SK-N-SH (cell line): ENCODE results near the gene MGAT4A. TPM values are rescaled to one million over a fixed set of nuclear protein-coding genes. Genes with fewer than 3 reads are reported as not detected.

Experiments
- CTCF ChIA-PET: fragments of 300-600, 350-600 bp; formaldehyde crosslinking; extraction: SDS; loops from one replicate; lab custom pipeline; 2021; lab: Yijun Ruan, JAX
- POLR2A ChIA-PET: fragments of 350-600 bp; sonication (Branson Sonifier 250); formaldehyde crosslinking; extraction: SDS; loops from one replicate; lab custom pipeline; 2020; ENCODE audit warnings: antibody characterized with exemption, inconsistent platforms; lab: Yijun Ruan, JAX
- DNase-seq: peaks from one replicate; pipeline ENCODE4 v3.0.0; 2012
- H2AFZ ChIP-seq: fragments of 200-600 bp; sonication (generic); 2 replicates; pipeline ENCODE4 v1.8.1; 2016; ENCODE audit warnings: antibody characterized with exemption, mild to moderate bottlenecking, low read depth
- H3F3A ChIP-seq: fragments of 200-600 bp; sonication (generic); replicated peaks from 2 replicates; pipeline ENCODE3; 2016; ENCODE audit warnings: antibody characterized with exemption, mild to moderate bottlenecking; ENCODE audit not compliant: insufficient read depth
- H3K27ac ChIP-seq, 2 experiments: fragments of 200-500 bp in 1 of 2; fragments of 200-600 bp in 1 of 2; sonication (Bioruptor generic) in 1 of 2; sonication (generic), shearing (Covaris generic) in 1 of 2; 2 replicates each; pipeline versions ENCODE4 v1.5.1 to v1.6.1; 2014 to 2016; ENCODE audit warnings: low read depth in 2 of 2, inconsistent platforms in 1 of 2, low read length in 1 of 2, mild to moderate bottlenecking in 1 of 2, mixed read lengths in 1 of 2
- H3K27me3 ChIP-seq: fragments of 200-600 bp; sonication (generic), shearing (Covaris generic); 2 replicates; pipeline ENCODE4 v1.6.1; 2016; ENCODE audit warnings: mixed run types; ENCODE audit not compliant: insufficient read depth
- H3K36me3 ChIP-seq, 2 experiments: fragments of 200-500 bp in 1 of 2; fragments of 200-600 bp in 1 of 2; sonication (Bioruptor generic) in 1 of 2; sonication (generic) in 1 of 2; replicated peaks in 1 of 2; 2 replicates each; pipeline versions ENCODE3 to v1.5.1; 2014 to 2016; ENCODE audit warnings: low read length in 1 of 2, mild to moderate bottlenecking in 1 of 2; ENCODE audit not compliant: insufficient read depth in 2 of 2, control insufficient read depth in 1 of 2
- H3K4me1 ChIP-seq, 2 experiments: fragments of 200-500 bp in 1 of 2; fragments of 200-600 bp in 1 of 2; sonication (Bioruptor generic) in 1 of 2; sonication (generic), shearing (Covaris generic) in 1 of 2; 2 replicates each; pipeline versions ENCODE4 v1.5.1 to v1.6.1; 2014 to 2016; ENCODE audit warnings: low read depth in 1 of 2, low read length in 1 of 2, mixed run types in 1 of 2; ENCODE audit not compliant: insufficient read depth in 2 of 2, control insufficient read depth in 1 of 2
- H3K4me2 ChIP-seq: fragments of 200-600 bp; sonication (generic), shearing (Covaris generic); 2 replicates; pipeline ENCODE4 v1.6.1; 2017; ENCODE audit warnings: mixed run types
- H3K4me3 ChIP-seq, 2 experiments: fragments of 200-500 bp in 1 of 2; fragments of 200-600 bp in 1 of 2; sonication (Bioruptor generic) in 1 of 2; sonication (generic), shearing (Covaris generic) in 1 of 2; 2 replicates each; pipeline versions ENCODE4 v1.5.1 to v1.8.1; 2014 to 2016; ENCODE audit warnings: low read depth in 2 of 2, inconsistent platforms in 1 of 2, low read length in 1 of 2, mild to moderate bottlenecking in 1 of 2, mixed read lengths in 1 of 2, moderate library complexity in 1 of 2
- H3K79me2 ChIP-seq: fragments of 200-600 bp; sonication (generic); 2 replicates; pipeline ENCODE4 v1.8.1; 2017; ENCODE audit warnings: mild to moderate bottlenecking; ENCODE audit not compliant: insufficient read depth
- H3K9ac ChIP-seq: fragments of 200-600 bp; sonication (generic); 2 replicates; pipeline ENCODE4 v1.6.1; 2017; ENCODE audit warnings: mixed run types
- H3K9me2 ChIP-seq: fragments of 200-600 bp; sonication (generic); 2 replicates; pipeline ENCODE4 v1.6.1; 2017; ENCODE audit warnings: mixed run types
- H3K9me3 ChIP-seq: fragments of 200-600 bp; sonication (generic); 2 replicates; pipeline ENCODE4 v1.6.1; 2017; ENCODE audit warnings: mixed run types, mild to moderate bottlenecking, moderate library complexity
- H4K20me1 ChIP-seq: fragments of 200-600 bp; sonication (generic); 2 replicates; pipeline ENCODE4 v1.6.1; 2017; ENCODE audit warnings: mild to moderate bottlenecking, mixed run types; ENCODE audit not compliant: insufficient read depth
- CHD2 ChIP-seq: fragments of 150-350 bp; IDR thresholded peaks from 2 replicates; pipeline ENCODE4 v1.6.1; 2018; ENCODE audit warnings: low read length; ENCODE audit not compliant: partially characterized antibody
- CTCF ChIP-seq: fragments of 200-600 bp; sonication (generic); IDR thresholded peaks from 2 replicates; pipeline ENCODE4 v1.6.1; 2017; ENCODE audit warnings: antibody characterized with exemption, mild to moderate bottlenecking, moderate library complexity
- ELF1 ChIP-seq: IDR thresholded peaks from 2 replicates; pipeline ENCODE4 v1.4.0; 2012
- EP300 ChIP-seq, 2 experiments: IDR thresholded peaks; 2 replicates each; pipeline versions ENCODE4 v1.4.0 to v1.6.1; 2012; ENCODE audit warnings: borderline replicate concordance in 1 of 2, low read depth in 1 of 2, low read length in 1 of 2
- FOSL2 ChIP-seq: IDR thresholded peaks from 2 replicates; pipeline ENCODE4 v1.4.0; 2012; ENCODE audit warnings: low read depth, mild to moderate bottlenecking, moderate library complexity, borderline replicate concordance
- IRF3 ChIP-seq: fragments of 150-350 bp; IDR thresholded peaks from 2 replicates; pipeline ENCODE4 v1.6.1; 2016; ENCODE audit warnings: mild to moderate bottlenecking, low read depth, low read length
- MAX ChIP-seq: IDR thresholded peaks from 2 replicates; pipeline ENCODE4 v1.4.0; 2012; ENCODE audit warnings: low read depth
- MEF2A ChIP-seq: IDR thresholded peaks from 2 replicates; pipeline ENCODE4 v1.4.0; 2012; ENCODE audit warnings: low read depth, borderline replicate concordance
- NRF1 ChIP-seq: IDR thresholded peaks from 2 replicates; pipeline ENCODE4 v1.6.1; 2012; ENCODE audit warnings: low read depth, mild to moderate bottlenecking, low read length
- RAD21 ChIP-seq: IDR thresholded peaks from 2 replicates; pipeline ENCODE4 v1.6.1; 2012; ENCODE audit warnings: mild to moderate bottlenecking, low read length
- RFX5 ChIP-seq: IDR thresholded peaks from 2 replicates; pipeline ENCODE4 v1.6.1; 2012; ENCODE audit warnings: mild to moderate bottlenecking, improper control_type of control experiment, low read length
- RXRA ChIP-seq: IDR thresholded peaks from 2 replicates; pipeline ENCODE4 v1.4.0; 2012; ENCODE audit warnings: low read depth, mild to moderate bottlenecking, borderline replicate concordance
- SIN3A ChIP-seq: IDR thresholded peaks from 2 replicates; pipeline ENCODE4 v1.6.1; 2012; ENCODE audit warnings: low read depth, mild to moderate bottlenecking, low read length, moderate library complexity, borderline replicate concordance
- TAF1 ChIP-seq: IDR thresholded peaks from 2 replicates; pipeline ENCODE4 v1.6.1; 2012; ENCODE audit warnings: low read depth, mild to moderate bottlenecking, low read length, moderate library complexity, borderline replicate concordance
- TCF12 ChIP-seq: IDR thresholded peaks from 2 replicates; pipeline ENCODE4 v1.4.0; 2012
- YY1 ChIP-seq: IDR thresholded peaks from 2 replicates; pipeline ENCODE4 v1.4.0; 2012; ENCODE audit warnings: low read depth, mild to moderate bottlenecking
- ZBTB33 ChIP-seq: IDR thresholded peaks from 2 replicates; pipeline ENCODE4 v1.4.0; 2012; ENCODE audit warnings: low read depth, borderline replicate concordance
- WGBS: methylation state at CpG from one replicate; pipeline ENCODE4 v1.1.6; 2017; ENCODE audit warnings: low lambda C conversion rate; 5-methylcytosine and 5-hydroxymethylcytosine counted together
- polyA plus RNA-seq, 3 experiments: library from polyadenylated mRNA; depleted of rRNA; stranded (reverse); fragments of >200 nt; gene quantifications; 2 replicates each; pipeline ENCODE4 v1.2.3, GENCODE V29; 2012

MGAT4A gene
- polyA plus RNA-seq, 1 of the 3 experiments (the other 2 are of a cell fraction), result 0.07 TPM

GRCh38 chr2:98572676-98573075 lies 158.3 kb downstream of the MGAT4A start:
- H3K27me3 ChIP-seq, result no peaks in the 10 kb centered on the region
- no peak overlapping the region for H3K27ac ChIP-seq
- no peaks in the 10 kb centered on the region for H3K79me2 ChIP-seq
- no peaks in the 10 kb centered on the region for H4K20me1 ChIP-seq
- H3K9me2 ChIP-seq, result no peaks in the 10 kb centered on the region
- no peak overlapping the region for H3K9ac ChIP-seq
- 96% methylated on average over 13 of the region's 15 CpGs for WGBS
- no peaks in the 10 kb centered on the region for H3K9me3 ChIP-seq
- DNase-seq, result no peak
- no peaks in the 10 kb centered on the region for H3F3A ChIP-seq
- no peak overlapping the region for H2AFZ ChIP-seq
- TF ChIP-seq ZBTB33 (no peak), RFX5 (no peak), RAD21 (no peak), IRF3 (no peak), NRF1 (no peak)
- no peak overlapping the region for H3K4me2 ChIP-seq
- POLR2A ChIA-PET, result no interaction called here
- no peak overlapping the region for H3K4me3 ChIP-seq
- H3K36me3 ChIP-seq, result peaks cover 0 to 33% of the 10 kb centered on the region in 2 experiments
- CTCF ChIA-PET, result interaction anchor here (0.7 kb wide), 1 partner anchor 15 kb away, joined by 3 read pairs; no protein-coding TSS in a partner anchor
- H3K4me1 ChIP-seq, result peaks cover 0 to 2% of the 10 kb centered on the region in 2 experiments; a peak in 1 of 4 replicates

GRCh38 chr2:98572211-98572610 lies 158.7 kb downstream of the MGAT4A start:
- WGBS, result 68% methylated on average over 4 of the region's 5 CpGs
- no peak for TF ChIP-seq MEF2A
- TF ChIP-seq ELF1, result no peak
- TF ChIP-seq TCF12, result no peak
- TF ChIP-seq RFX5, result no peak
- no peak for TF ChIP-seq CTCF
- TF ChIP-seq SIN3A, result no peak
- TF ChIP-seq IRF3, result no peak
- no peak for TF ChIP-seq TAF1
- no peak for TF ChIP-seq NRF1
- no peak for TF ChIP-seq RXRA
- TF ChIP-seq FOSL2, result no peak
- TF ChIP-seq MAX, result no peak
- no peak for TF ChIP-seq EP300 (IDR thresholded peaks at IDR 0.05; ENCODE audit: borderline replicate concordance in 1 of 2, low read depth in 1 of 2, low read length in 1 of 2)
- TF ChIP-seq CHD2, result no peak
- no peak for TF ChIP-seq ZBTB33
- TF ChIP-seq YY1, result no peak

More at GRCh38 chr2:98572211-98572610, 158.7 kb downstream of the MGAT4A start:
- ChIA-PET CTCF (no interaction called here), POLR2A (no interaction called here)
- Histone ChIP-seq H3K4me2 (no peak overlapping the region), H3K79me2 (no peaks in the 10 kb centered on the region), H3K36me3 (peaks cover 0 to 29% of the 10 kb centered on the region in 2 experiments), H3K9me2 (no peaks in the 10 kb centered on the region), H3K9ac (no peak overlapping the region), H3K9me3 (no peaks in the 10 kb centered on the region), H3K4me1 (peaks cover 0 to 2% of the 10 kb centered on the region in 2 experiments; a peak in 1 of 4 replicates), H3K4me3 (no peak overlapping the region), H2AFZ (no peak overlapping the region), H3F3A (no peaks in the 10 kb centered on the region), H4K20me1 (no peaks in the 10 kb centered on the region), H3K27me3 (no peaks in the 10 kb centered on the region), H3K27ac (no peak overlapping the region)
- no peak for DNase-seq
